ENCODE results near the gene SSH3.

The SSH3 gene

DNA sequence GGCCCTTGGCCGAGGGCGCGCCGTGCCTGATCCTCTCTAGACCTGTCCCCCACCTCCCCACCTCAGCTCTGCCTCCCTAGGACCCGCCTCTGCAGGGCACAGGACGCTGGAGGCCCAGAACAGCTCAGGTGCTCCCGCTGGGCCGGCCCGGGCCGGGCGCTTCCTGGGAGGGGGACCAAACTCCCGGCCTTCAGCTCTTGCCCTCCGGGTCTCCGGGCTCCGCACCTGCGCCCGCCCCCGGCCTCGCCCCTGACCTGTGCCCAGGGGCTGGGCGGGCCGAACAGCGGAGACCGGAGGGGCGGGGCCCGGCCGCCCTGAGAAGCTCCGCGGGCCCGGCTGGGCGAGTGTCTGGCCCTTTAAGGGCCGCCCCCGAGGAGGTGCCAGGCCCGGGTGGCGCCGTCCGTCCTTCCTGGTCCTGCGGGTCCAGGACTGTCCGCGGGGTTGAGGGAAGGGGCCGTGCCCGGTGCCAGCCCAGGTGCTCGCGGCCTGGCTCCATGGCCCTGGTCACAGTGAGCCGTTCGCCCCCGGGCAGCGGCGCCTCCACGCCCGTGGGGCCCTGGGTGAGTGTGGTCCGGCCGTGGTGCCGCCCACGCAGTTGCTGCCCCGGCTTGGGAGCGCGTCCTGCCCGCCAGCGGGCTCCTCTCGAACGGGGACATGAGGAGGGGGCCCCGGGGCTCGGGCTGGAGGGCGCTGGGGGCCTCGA is at the start of gene SSH3:
SSH3 (plus strand) TSS at position 399 of the 703 bp plus-strand sequence; CDS start at position 495, 96 bp downstream.
- DNase-seq (ENCODE audit: low spot score), result peak; percentile 67

DNA sequence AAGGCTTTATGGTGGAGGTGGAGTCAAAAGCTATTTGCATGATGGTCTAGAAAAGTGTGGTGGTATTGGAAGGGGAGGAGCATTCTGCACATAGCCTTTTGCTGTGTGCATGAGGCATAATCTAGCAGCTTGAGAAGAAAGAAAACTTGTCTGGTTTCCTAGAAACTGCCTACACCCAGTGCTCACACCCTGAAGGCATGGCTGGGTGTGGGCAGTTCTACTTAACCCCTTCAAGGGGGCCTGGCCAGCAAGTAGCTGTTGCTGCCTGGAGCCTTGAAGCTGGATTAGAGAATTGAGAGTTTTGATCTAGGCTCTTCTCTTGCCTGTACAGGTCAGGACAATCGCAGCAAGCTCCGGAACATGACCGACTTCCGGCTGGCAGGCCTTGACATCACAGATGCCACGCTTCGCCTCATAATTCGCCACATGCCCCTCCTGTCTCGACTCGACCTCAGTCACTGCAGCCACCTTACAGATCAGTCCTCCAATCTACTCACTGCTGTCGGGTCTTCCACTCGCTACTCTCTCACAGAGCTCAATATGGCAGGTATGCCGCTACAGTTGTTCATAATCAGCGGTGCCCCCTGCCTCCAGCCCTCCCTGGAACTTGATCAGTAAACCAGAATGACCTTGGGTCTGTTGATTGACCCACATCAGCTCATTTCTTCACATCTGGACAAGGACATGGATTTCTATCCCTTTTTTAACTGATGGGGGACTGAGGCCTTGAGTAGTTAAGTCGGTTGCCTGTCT is 49.3 kb upstream of the SSH3 start:
- no peak for DNase-seq (ENCODE audit: low spot score)

DNA sequence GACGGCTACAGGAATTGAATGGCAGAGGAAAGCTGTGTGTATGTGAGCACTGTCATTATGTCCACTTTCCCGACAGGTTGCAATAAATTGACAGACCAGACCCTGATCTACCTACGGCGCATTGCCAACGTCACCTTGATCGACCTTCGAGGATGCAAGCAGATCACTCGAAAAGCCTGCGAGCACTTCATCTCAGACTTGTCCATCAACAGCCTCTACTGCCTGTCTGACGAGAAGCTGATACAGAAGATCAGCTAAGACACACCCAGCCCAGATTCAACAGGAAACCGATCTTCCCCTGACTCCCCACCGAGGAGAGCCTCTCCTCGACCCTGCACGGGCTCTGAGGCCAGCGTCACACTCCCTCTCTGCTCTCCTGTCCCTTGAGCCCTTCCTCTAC is 48.5 kb upstream of the SSH3 start:
- no peak for DNase-seq (ENCODE audit: low spot score)

DNA sequence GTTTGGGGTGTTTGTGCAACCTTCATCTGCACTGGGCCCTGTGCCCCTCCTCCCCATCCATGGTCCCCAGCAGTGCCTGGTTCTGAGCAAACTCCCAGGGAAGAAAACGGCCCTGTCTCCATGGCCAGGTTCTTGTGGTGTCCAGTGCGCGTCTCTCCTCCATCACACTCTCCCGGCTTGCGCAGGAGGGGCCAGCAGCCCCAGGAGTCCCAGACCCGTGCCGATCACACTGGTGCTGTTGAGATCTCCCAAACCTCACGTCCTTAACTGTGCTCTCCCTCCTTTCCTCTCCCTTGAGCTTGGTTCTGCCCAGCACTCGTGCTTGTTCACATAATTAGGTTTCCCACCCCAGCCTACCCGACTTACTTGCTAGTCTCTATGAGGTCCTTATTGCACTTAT is 48.0 kb upstream of the SSH3 start:
- DNase-seq (ENCODE audit: low spot score), result no peak

- DNase-seq (ENCODE audit: low spot score), result no peak
Observed at GRCh38 chr11:67255864-67256263, 47.5 kb upstream of the SSH3 start.

DNA sequence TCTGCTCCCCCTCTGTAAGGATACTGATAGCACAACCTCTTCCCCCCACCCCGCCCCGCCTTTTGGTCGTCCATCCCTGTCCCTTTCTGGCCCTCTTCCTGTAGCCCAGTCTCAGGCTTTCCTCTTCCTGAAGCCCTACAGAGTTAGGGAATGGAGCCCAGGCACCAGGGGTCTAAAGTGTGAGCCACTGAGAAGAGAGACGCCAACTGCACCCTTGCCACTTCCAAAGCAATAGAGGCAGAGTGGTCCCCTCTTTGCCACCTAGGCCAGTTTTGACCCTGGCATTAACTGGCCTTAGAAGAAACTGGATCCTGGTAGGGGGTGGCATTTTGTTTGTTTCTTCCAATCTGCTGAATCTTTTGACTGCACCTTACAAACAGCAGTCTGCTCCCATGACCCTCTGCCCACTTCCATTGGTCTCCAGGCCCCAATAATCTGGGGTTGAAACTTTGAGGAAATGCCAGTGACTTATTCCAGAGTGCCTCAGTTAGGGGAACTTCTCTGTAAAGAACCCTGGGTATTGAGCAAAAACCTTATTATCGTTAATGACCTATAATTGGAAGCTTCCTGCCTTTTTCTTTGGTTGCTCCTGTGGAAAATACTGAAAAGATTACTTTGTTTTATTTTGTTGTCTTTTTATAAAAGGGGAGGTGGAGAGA is 46.7 kb upstream of the SSH3 start:
- DNase-seq (ENCODE audit: low spot score), result no peak

DNA sequence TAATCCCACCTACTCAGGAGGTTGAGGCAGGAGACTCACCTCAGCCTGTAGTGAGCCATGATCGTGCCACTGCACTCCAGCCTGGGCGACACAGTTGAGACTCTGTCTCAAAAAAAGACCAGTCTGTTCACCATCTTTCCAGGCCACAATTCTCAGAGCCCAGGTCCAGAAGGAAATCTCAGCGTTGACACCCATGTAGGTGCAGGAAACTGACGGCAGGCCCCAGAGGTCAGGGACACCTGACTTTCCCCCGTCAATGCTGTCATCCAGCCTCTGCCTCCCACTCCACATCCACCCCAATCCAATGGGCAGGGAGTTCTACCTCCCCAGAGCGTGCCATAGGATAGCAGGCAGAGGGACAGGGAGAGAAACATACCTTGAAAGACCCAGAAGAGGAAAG is 42.9 kb upstream of the SSH3 start:
- no peak for DNase-seq (ENCODE audit: low spot score)

DNA sequence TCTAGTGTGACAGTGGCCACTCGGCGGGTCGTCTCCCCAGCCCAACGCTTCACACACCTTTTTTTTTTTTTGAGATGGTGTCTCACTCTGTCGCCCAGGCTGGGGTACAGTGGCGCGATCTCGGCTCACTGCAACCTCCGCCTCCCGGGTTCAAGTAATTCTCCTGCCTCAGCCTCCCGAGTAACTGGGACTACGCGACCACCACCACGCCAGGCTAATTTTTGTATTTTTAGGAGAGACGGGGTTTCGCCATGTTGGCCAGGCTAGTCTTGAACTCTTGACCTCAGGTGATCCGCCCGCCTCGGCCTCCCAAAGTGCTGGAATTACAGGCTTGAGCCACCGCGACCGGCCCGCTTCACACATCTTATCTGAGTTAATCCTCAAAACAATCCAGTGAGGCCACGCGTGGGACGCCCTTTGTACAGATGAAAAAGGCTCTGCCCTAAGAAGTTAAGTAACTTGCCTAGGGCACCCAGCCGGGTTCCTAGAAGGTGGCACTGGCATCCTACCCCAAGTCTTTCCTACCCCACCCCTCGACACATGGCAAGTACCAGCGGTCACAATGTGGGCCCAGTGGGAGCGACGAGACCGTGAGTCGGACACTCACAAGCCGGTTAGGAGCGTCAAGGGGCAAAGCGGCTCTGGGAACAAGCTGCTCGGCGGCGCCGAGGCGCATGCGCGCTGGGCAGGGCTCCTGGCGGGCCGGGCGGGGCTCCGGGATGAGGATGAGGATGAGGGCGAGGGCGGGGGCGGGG is 42.3 kb upstream of the SSH3 start:
- peak; percentile 89 for DNase-seq (ENCODE audit: low spot score)

GRCh38 chr11:67261640-67261945 is 41.7 kb upstream of the SSH3 start:
- DNase-seq (ENCODE audit: low spot score), result no peak

- DNase-seq (ENCODE audit: low spot score), result no peak
Observed at GRCh38 chr11:67261946-67262681, 41.2 kb upstream of the SSH3 start.

GRCh38 chr11:67262731-67263675 is 40.3 kb upstream of the SSH3 start:
- DNase-seq (ENCODE audit: low spot score), result peak; percentile 94

- no peak for DNase-seq (ENCODE audit: low spot score)
Observed at GRCh38 chr11:67264260-67264659, 39.1 kb upstream of the SSH3 start.

DNA sequence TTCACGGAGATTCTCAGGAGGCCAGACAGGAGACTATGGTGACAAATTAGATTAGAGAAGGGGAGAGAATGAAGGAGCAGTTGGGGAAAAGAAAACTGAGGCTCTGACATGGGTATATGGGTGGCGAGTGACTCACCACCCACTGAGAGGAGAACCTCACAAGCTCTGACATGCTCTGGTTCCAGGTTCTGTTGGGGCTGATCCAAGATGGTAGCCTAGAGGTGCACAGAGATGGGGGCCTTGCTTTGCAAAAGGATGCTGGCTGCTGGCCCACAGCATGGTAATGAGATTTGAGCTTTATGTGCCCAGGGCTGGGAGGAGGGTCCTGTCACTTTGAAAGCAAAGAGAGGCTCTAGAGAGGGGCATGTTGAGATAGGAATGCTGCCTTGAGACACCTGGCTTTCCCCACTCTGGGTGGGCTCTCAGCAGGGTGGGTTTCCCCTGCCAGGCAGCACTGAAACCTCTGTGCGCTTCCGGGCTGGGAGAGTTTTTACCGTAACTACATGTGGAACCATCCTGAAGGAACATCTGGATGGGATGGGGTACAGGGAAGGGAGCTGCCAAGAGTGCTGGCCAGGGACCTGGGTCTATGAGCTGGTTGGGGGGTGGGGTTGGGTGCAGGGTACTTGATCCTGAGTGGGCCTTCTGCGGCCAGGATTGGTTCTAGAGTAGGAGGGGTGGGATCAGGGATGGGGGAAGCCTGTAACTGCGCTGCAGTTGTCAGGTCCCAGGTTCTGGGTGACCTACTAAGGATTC is 38.3 kb upstream of the SSH3 start:
- no peak for DNase-seq (ENCODE audit: low spot score)

- peak; percentile 87 for DNase-seq (ENCODE audit: low spot score)
Observed at GRCh38 chr11:67265633-67266448, 37.5 kb upstream of the SSH3 start.

GRCh38 chr11:67266449-67267187 is 36.7 kb upstream of the SSH3 start, which contains the start of gene GRK2:
TSS of gene GRK2 (plus strand) at chr11:67266473. CDS start at chr11:67266700, 227 bp downstream.
- peak; percentile 71 for DNase-seq (ENCODE audit: low spot score)

DNA sequence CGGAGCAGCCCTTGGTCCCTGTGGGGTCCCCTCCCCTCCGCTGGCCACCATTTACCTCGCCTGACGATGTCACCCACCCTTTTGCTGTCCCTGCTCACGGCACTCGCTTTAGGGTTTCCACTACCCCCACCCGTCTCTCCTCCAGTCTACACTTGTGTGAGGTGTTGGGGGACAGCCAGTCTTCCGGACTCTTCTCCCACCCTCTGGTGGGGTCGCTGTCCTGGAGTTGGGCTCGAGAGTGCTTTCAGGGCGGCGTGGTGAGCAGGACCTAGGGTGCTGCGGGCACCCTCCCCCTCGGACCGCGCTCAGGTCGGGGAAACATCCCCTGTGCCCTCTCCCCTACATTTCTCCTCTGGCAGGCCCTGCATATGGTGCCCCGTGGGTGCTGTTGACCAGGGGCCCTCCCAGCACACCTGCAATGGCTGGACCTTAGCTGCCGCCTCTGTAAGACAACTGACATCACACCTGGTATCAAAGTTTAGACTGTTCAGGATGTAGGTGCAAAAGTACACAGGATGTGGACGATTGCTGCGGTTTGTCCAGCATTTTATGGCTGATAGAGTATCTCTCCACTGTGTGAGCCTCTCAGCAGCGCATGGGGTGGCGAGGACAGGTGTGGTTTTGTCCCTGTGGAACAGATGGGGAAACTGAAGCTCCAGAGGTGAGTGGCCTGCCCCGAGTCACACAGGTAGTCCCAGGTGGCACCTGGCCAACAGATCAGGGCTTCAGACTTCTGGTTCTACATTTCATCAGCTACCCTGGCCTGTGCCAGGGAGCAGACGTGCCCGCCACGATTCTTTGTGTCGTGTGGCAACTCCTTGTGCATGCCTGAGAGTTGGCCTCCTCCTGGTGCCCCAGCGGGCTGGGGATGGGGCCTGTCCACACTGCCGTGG is 35.9 kb upstream of the SSH3 start:
- DNase-seq (ENCODE audit: low spot score), result no peak

All from hepatic stellate cell (primary cell).